ENCODE measurements around the gene LRRC27.
A peak's percentile ranks its signal among the peaks of the same experiment; 100 is the strongest.
"Not testable (repeated sequence)": the region's sequence is repeated elsewhere in the genome, so short reads cannot be mapped to it uniquely, and the experiment has no call there.

LRRC27 gene

GRCh38 chr10:132336064-132336746 lies 4.2 kb downstream of the LRRC27 start:
- TF ChIP-seq CTCF (conservative IDR thresholded peaks at IDR 0.05; ENCODE audit: low read length), result no peak
- DNase-seq (ENCODE audit: low read depth), result no peak
- H3K4me3 ChIP-seq (ENCODE audit: low read length), result no peak overlapping the region

- TF ChIP-seq CTCF (conservative IDR thresholded peaks at IDR 0.05; ENCODE audit: low read length), result no peak
- peak overlapping the region; percentile 1; the same call in 1 of the 2 replicates for H3K4me3 ChIP-seq (ENCODE audit: low read length)
- no peak for DNase-seq (ENCODE audit: low read depth)
These were observed 5.0 kb downstream of the LRRC27 start for GRCh38 chr10:132336919-132337407.

- DNase-seq (ENCODE audit: low read depth), result not testable (repeated sequence)
These were observed 5.9 kb downstream of the LRRC27 start for GRCh38 chr10:132337854-132338253.

GRCh38 chr10:132338876-132339275 lies 6.9 kb downstream of the LRRC27 start:
- H3K4me3 ChIP-seq (ENCODE audit: low read length), result no peak overlapping the region
- no peak for DNase-seq (ENCODE audit: low read depth)
- TF ChIP-seq CTCF (conservative IDR thresholded peaks at IDR 0.05; ENCODE audit: low read length), result no peak

More at GRCh38 chr10:132337854-132338253, 5.9 kb downstream of the LRRC27 start:
- H3K4me3 ChIP-seq (ENCODE audit: low read length), result not testable (repeated sequence)

GRCh38 chr10:132339276-132339675 lies 7.3 kb downstream of the LRRC27 start:
- TF ChIP-seq CTCF (conservative IDR thresholded peaks at IDR 0.05; ENCODE audit: low read length), result no peak
- no peak for DNase-seq (ENCODE audit: low read depth)
- H3K4me3 ChIP-seq (ENCODE audit: low read length), result no peak overlapping the region

GRCh38 chr10:132341017-132341416 lies 9.0 kb downstream of the LRRC27 start:
- no peak overlapping the region for H3K4me3 ChIP-seq (ENCODE audit: low read length)
- DNase-seq (ENCODE audit: low read depth), result no peak
- TF ChIP-seq CTCF (conservative IDR thresholded peaks at IDR 0.05; ENCODE audit: low read length), result no peak

- DNase-seq (ENCODE audit: low read depth), result no peak
- no peak for TF ChIP-seq CTCF (conservative IDR thresholded peaks at IDR 0.05; ENCODE audit: low read length)
- H3K4me3 ChIP-seq (ENCODE audit: low read length), result no peak overlapping the region
These were observed 9.8 kb downstream of the LRRC27 start for GRCh38 chr10:132341781-132342180.
